GM12875 (cell line): Measurements from ENCODE around the gene ELL3.
"Not testable (repeated sequence)": the region's sequence is repeated elsewhere in the genome, so short reads cannot be mapped to it uniquely, and the experiment has no call there.

Experiments used
- H3K4me3 ChIP-seq: one replicate; pipeline ENCODE4 v1.5.1; 2011; ENCODE audit warnings: low read depth, low read length, control low read depth
- CTCF ChIP-seq: IDR thresholded peaks from 2 replicates; pipeline ENCODE4 v1.5.1; 2011; ENCODE audit warnings: low read depth, mild to moderate bottlenecking, control low read depth, inconsistent platforms, low read length, moderate library complexity, borderline replicate concordance; ENCODE audit not compliant: insufficient read depth

ELL3 gene

GRCh38 chr15:43808435-43808950, 31.7 kb upstream of the ELL3 start:
- H3K4me3 ChIP-seq = no peak overlapping the region
- TF ChIP-seq CTCF = no peak

- H3K4me3 ChIP-seq = not testable (repeated sequence)
These were observed 25.9 kb upstream of the ELL3 start for GRCh38 chr15:43802676-43803075.

GRCh38 chr15:43800286-43801141, 23.7 kb upstream of the ELL3 start, which contains the start of gene HYPK:
Gene HYPK, plus strand, starts transcription at chr15:43800599. Its CDS starts 24 bp downstream, at chr15:43800623.
- TF ChIP-seq CTCF = no peak
- H3K4me3 ChIP-seq = peak within 1 kb of the TSS; percentile 81

- H3K4me3 ChIP-seq = peak within 1 kb of the TSS; percentile 81
- TF ChIP-seq CTCF = no peak
These were observed 23.1 kb upstream of the ELL3 start, which contains the start of gene SERINC4 for GRCh38 chr15:43799945-43800285. Gene SERINC4, minus strand, starts transcription at chr15:43800220. Its CDS starts 234 bp downstream, at chr15:43799986.

- TF ChIP-seq CTCF = peak; percentile 22; the same call in 1 of the 2 replicates
These were observed 22.6 kb upstream of the ELL3 start for GRCh38 chr15:43799209-43799944.

GRCh38 chr15:43796566-43796965, 19.8 kb upstream of the ELL3 start:
- TF ChIP-seq CTCF = no peak

More at GRCh38 chr15:43799209-43799944, 22.6 kb upstream of the ELL3 start:
- H3K4me3 ChIP-seq = no peak overlapping the region

GRCh38 chr15:43795997-43796396, 19.2 kb upstream of the ELL3 start:
- no peak overlapping the region for H3K4me3 ChIP-seq
- TF ChIP-seq CTCF = no peak

More at GRCh38 chr15:43796566-43796965, 19.8 kb upstream of the ELL3 start:
- H3K4me3 ChIP-seq = no peak overlapping the region
